ENCODE results near the gene CCDC175. TPM values are rescaled to one million over a fixed set of nuclear protein-coding genes. Genes with fewer than 3 reads are reported as not detected.

The CCDC175 gene
- total and polyA plus RNA-seq, 2 experiments from 2014 or later: not detected

GRCh38 chr14:59530349-59530748 lies 46.3 kb downstream of the CCDC175 start:
- Histone ChIP-seq H3K4me2 (no peak overlapping the region), H3K27me3 (no peaks in the 10 kb centered on the region), H3K9me2 (replicated peaks; ENCODE audit: insufficient read depth) (no peaks in the 10 kb centered on the region), H3K4me3 (no peak overlapping the region), H3K36me3 (replicated peaks; ENCODE audit: insufficient read depth, low read depth) (no peaks in the 10 kb centered on the region), H3K9me3 (ENCODE audit: low read depth) (no peaks in the 10 kb centered on the region), H3K79me2 (no peaks in the 10 kb centered on the region), H4K20me1 (ENCODE audit: insufficient read depth, poor library complexity, severe bottlenecking) (no peaks in the 10 kb centered on the region), H3K27ac (no peak overlapping the region), H3K4me1 (ENCODE audit: insufficient read depth) (no peaks in the 10 kb centered on the region), H2AFZ (no peak overlapping the region)
- DNase-seq (ENCODE audit: low spot score): no peak
- TF ChIP-seq CTCF (IDR thresholded peaks at IDR 0.05; ENCODE audit: poor library complexity) (no peak), EZH2phosphoT487 (IDR thresholded peaks at IDR 0.05; ENCODE audit: low read depth, severe bottlenecking, unreplicated experiment) (no peak), EZH2 (IDR thresholded peaks at IDR 0.05; ENCODE audit: borderline replicate concordance) (no peak)

- DNase-seq (ENCODE audit: low spot score): peak; percentile 19
- Histone ChIP-seq H3K9me2 (replicated peaks; ENCODE audit: insufficient read depth) (no peaks in the 10 kb centered on the region), H3K36me3 (replicated peaks; ENCODE audit: insufficient read depth, low read depth) (no peaks in the 10 kb centered on the region), H4K20me1 (ENCODE audit: insufficient read depth, poor library complexity, severe bottlenecking) (no peaks in the 10 kb centered on the region), H3K9me3 (ENCODE audit: low read depth) (no peaks in the 10 kb centered on the region), H3K4me3 (no peak overlapping the region), H3K79me2 (no peaks in the 10 kb centered on the region), H3K27ac (no peak overlapping the region), H2AFZ (no peak overlapping the region), H3K4me1 (ENCODE audit: insufficient read depth) (no peaks in the 10 kb centered on the region), H3K27me3 (no peaks in the 10 kb centered on the region), H3K4me2 (no peak overlapping the region)
- TF ChIP-seq CTCF (IDR thresholded peaks at IDR 0.05; ENCODE audit: poor library complexity) (no peak), EZH2 (IDR thresholded peaks at IDR 0.05; ENCODE audit: borderline replicate concordance) (no peak), EZH2phosphoT487 (IDR thresholded peaks at IDR 0.05; ENCODE audit: low read depth, severe bottlenecking, unreplicated experiment) (no peak)
- WGBS (ENCODE audit: low lambda C conversion rate, missing lambda C conversion rate): 77% methylated on average over 2 of the region's 2 CpGs
These were observed 47.4 kb downstream of the CCDC175 start for GRCh38 chr14:59529189-59529588.

- H3K4me3 ChIP-seq: no peak overlapping the region
- 93% methylated on average over 3 of the region's 3 CpGs for WGBS (ENCODE audit: low lambda C conversion rate, missing lambda C conversion rate)
- no peaks in the 10 kb centered on the region for H3K9me3 ChIP-seq (ENCODE audit: low read depth)
- H3K36me3 ChIP-seq (replicated peaks; ENCODE audit: insufficient read depth, low read depth): no peaks in the 10 kb centered on the region
- H3K4me1 ChIP-seq (ENCODE audit: insufficient read depth): no peaks in the 10 kb centered on the region
- no peaks in the 10 kb centered on the region for H3K79me2 ChIP-seq
- no peak for DNase-seq (ENCODE audit: low spot score)
- no peak overlapping the region for H3K4me2 ChIP-seq
- TF ChIP-seq CTCF (IDR thresholded peaks at IDR 0.05; ENCODE audit: poor library complexity): no peak
- TF ChIP-seq EZH2phosphoT487 (IDR thresholded peaks at IDR 0.05; ENCODE audit: low read depth, severe bottlenecking, unreplicated experiment): no peak
- no peak for TF ChIP-seq EZH2 (IDR thresholded peaks at IDR 0.05; ENCODE audit: borderline replicate concordance)
- peaks cover 3% of the 10 kb centered on the region for H3K27me3 ChIP-seq
- H4K20me1 ChIP-seq (ENCODE audit: insufficient read depth, poor library complexity, severe bottlenecking): no peaks in the 10 kb centered on the region
- no peaks in the 10 kb centered on the region for H3K9me2 ChIP-seq (replicated peaks; ENCODE audit: insufficient read depth)
- no peak overlapping the region for H3K27ac ChIP-seq
- H2AFZ ChIP-seq: no peak overlapping the region
These were observed 56.4 kb downstream of the CCDC175 start for GRCh38 chr14:59520224-59520623.

Measured in hepatocyte (in vitro differentiated cells).